Dedifferentiated amniotic fluid mesenchymal stem cell (primary cell): ENCODE measurements around the gene OR13C2.
"Not testable (repeated sequence)": the region's sequence is repeated elsewhere in the genome, so short reads cannot be mapped to it uniquely, and the experiment has no call there.

Experiments
- DNase-seq: peaks from one replicate; pipeline ENCODE4 v3.0.0-alpha.2; 2016; ENCODE audit errors: extremely low spot score

OR13C2 gene

GRCh38 chr9:104605527-104605926 lies at the start of gene OR13C2:
Gene OR13C2 (minus strand): TSS chr9:104605627. CDS start chr9:104605627, 0 bp downstream.
- DNase-seq: not testable (repeated sequence)

- no peak for DNase-seq
Observed at GRCh38 chr9:104635456-104635855, 30.0 kb upstream of the OR13C2 start.

- DNase-seq: no peak
Observed at GRCh38 chr9:104633976-104634520, 28.6 kb upstream of the OR13C2 start.

- DNase-seq: not testable (repeated sequence)
Observed at GRCh38 chr9:104625964-104626363, 20.5 kb upstream of the OR13C2 start.

GRCh38 chr9:104618104-104618503 lies 12.7 kb upstream of the OR13C2 start, which contains the start of gene OR13C9:
Gene OR13C9 (minus strand): TSS chr9:104618204. CDS start chr9:104618204, 0 bp downstream.
- DNase-seq: no peak

GRCh38 chr9:104617418-104617817 lies 12.0 kb upstream of the OR13C2 start:
- DNase-seq: no peak

- no peak for DNase-seq
Observed at GRCh38 chr9:104611213-104611612, 5.8 kb upstream of the OR13C2 start.

- DNase-seq: no peak
Observed at GRCh38 chr9:104608336-104608735, 2.9 kb upstream of the OR13C2 start.

- DNase-seq: no peak
Observed at GRCh38 chr9:104606152-104606551, 725 bp upstream of the OR13C2 start.

- no peak for DNase-seq
Observed at GRCh38 chr9:104604801-104605200, 626 bp downstream of the OR13C2 start.

- DNase-seq: not testable (repeated sequence)
Observed at GRCh38 chr9:104599313-104599712, 6.1 kb downstream of the OR13C2 start, which contains the start of gene OR13C5. Gene OR13C5 (minus strand): TSS chr9:104599413. CDS start chr9:104599413, 0 bp downstream.

GRCh38 chr9:104598749-104599148 lies 6.7 kb downstream of the OR13C2 start:
- DNase-seq: not testable (repeated sequence)

- DNase-seq: no peak
Observed at GRCh38 chr9:104589626-104590025, 15.8 kb downstream of the OR13C2 start.

- DNase-seq: peak; percentile 70
Observed at GRCh38 chr9:104586496-104587180, 18.8 kb downstream of the OR13C2 start.

- DNase-seq: no peak
Observed at GRCh38 chr9:104580562-104580961, 24.9 kb downstream of the OR13C2 start.

- DNase-seq: no peak
Observed at GRCh38 chr9:104577263-104577662, 28.2 kb downstream of the OR13C2 start.

- no peak for DNase-seq
Observed at GRCh38 chr9:104575456-104575855, 30.0 kb downstream of the OR13C2 start.

GRCh38 chr9:104572612-104573011 lies 32.8 kb downstream of the OR13C2 start:
- DNase-seq: no peak

GRCh38 chr9:104568868-104569267 lies 36.6 kb downstream of the OR13C2 start, which contains the start of gene OR13C8:
Gene OR13C8 (plus strand): TSS chr9:104569168. CDS start chr9:104569168, 0 bp downstream.
- DNase-seq: no peak

GRCh38 chr9:104564358-104564757 lies 41.1 kb downstream of the OR13C2 start:
- no peak for DNase-seq

- DNase-seq: no peak
Observed at GRCh38 chr9:104556830-104557634, 48.4 kb downstream of the OR13C2 start.

GRCh38 chr9:104555521-104555920 lies 49.9 kb downstream of the OR13C2 start:
- no peak for DNase-seq
